ENCODE results near the gene MYCN. TPM values are rescaled to one million over a fixed set of nuclear protein-coding genes. Genes with fewer than 3 reads are reported as not detected.

MYCN gene
- total RNA-seq, 6 donors from 2014 or later, result 0.20 to 0.67 (median 0.52) TPM; not detected in 3

DNA sequence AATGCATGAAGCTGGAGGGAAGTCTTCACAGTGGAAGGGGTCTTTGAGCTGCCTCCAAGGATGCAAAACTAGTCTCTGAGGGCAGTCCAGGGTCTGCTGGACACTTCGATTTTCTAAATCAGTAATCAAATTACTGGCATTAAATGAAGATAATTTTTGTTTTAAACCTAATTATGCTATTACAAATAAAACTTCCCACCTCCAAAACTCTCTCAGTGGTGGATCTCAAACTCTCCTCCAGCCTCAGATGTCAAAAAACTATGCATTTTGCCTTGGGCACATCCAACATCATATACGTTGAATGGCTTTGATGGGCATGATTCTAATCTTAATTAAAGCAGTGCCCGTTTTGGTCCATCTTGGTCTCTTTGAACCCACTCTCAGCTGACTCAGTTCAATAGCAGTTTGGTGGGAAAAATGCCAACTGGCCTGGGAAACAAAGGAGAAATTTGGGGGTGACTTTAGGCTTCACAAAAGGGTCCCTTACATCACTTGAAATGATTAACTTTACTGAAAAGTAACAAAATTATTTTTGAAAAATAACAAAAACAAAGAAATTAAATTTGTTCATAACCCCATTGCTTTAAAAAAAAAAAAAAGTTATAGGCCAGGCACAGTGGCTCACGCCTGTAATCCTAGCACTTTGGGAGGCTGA, 5.9 kb upstream of the MYCN start:
- Histone ChIP-seq H3K36me3 (no peaks in the 10 kb centered on the region), H3K4me3 (no peak overlapping the region), H3K9me3 (no peaks in the 10 kb centered on the region), H3K27ac (no peak overlapping the region), H3K27me3 (peaks cover 0 to 2% (median 0%) of the 10 kb centered on the region in 4 donors), H3K4me1 (peaks cover 1 to 3% (median 2%) of the 10 kb centered on the region in 4 donors)
- ATAC-seq (ENCODE audit: low FRiP score in 2 of 2) (no peak), DNase-seq (no peak)
- TF ChIP-seq POLR2AphosphoS5 (IDR thresholded peaks at IDR 0.05) (no peak), POLR2A (IDR thresholded peaks at IDR 0.05) (no peak), EP300 (IDR thresholded peaks at IDR 0.05) (no peak)
- TF ChIP-seq, protein P1, sequence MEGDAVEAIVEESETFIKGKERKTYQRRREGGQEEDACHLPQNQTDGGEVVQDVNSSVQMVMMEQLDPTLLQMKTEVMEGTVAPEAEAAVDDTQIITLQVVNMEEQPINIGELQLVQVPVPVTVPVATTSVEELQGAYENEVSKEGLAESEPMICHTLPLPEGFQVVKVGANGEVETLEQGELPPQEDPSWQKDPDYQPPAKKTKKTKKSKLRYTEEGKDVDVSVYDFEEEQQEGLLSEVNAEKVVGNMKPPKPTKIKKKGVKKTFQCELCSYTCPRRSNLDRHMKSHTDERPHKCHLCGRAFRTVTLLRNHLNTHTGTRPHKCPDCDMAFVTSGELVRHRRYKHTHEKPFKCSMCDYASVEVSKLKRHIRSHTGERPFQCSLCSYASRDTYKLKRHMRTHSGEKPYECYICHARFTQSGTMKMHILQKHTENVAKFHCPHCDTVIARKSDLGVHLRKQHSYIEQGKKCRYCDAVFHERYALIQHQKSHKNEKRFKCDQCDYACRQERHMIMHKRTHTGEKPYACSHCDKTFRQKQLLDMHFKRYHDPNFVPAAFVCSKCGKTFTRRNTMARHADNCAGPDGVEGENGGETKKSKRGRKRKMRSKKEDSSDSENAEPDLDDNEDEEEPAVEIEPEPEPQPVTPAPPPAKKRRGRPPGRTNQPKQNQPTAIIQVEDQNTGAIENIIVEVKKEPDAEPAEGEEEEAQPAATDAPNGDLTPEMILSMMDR (IDR thresholded peaks at IDR 0.05), result no peak
- WGBS, 2 donors, result 89% methylated on average over 4 of the region's 4 CpGs

- Histone ChIP-seq H3K27me3 (peaks cover 0 to 5% (median 1%) of the 10 kb centered on the region in 4 donors), H3K4me3 (no peak overlapping the region), H3K4me1 (peaks cover 8 to 11% (median 10%) of the 10 kb centered on the region in 4 donors), H3K36me3 (no peaks in the 10 kb centered on the region), H3K27ac (no peak overlapping the region), H3K9me3 (no peaks in the 10 kb centered on the region)
- WGBS, 2 donors, result 93 to 98% methylated on average over 6 of the region's 6 CpGs
- no peak for TF ChIP-seq EP300 (IDR thresholded peaks at IDR 0.05)
- no peak for TF ChIP-seq POLR2AphosphoS5 (IDR thresholded peaks at IDR 0.05)
- TF ChIP-seq, protein P1 (IDR thresholded peaks at IDR 0.05), result no peak
- no peak for TF ChIP-seq POLR2A (IDR thresholded peaks at IDR 0.05)
- DNase-seq, result no peak
- ATAC-seq (ENCODE audit: low FRiP score in 2 of 2), result no peak
Observed at GRCh38 chr2:15935189-15935588, 5.2 kb upstream of the MYCN start.

GRCh38 chr2:15935675-15936074, 4.7 kb upstream of the MYCN start:
- TF ChIP-seq EP300 (IDR thresholded peaks at IDR 0.05) (no peak), POLR2AphosphoS5 (IDR thresholded peaks at IDR 0.05) (no peak), POLR2A (IDR thresholded peaks at IDR 0.05) (no peak)
- TF ChIP-seq, protein P1 (IDR thresholded peaks at IDR 0.05), result no peak
- Histone ChIP-seq H3K4me3 (no peak overlapping the region), H3K4me1 (peaks cover 12 to 16% (median 15%) of the 10 kb centered on the region in 4 donors), H3K36me3 (no peaks in the 10 kb centered on the region), H3K9me3 (no peaks in the 10 kb centered on the region), H3K27ac (no peak overlapping the region), H3K27me3 (peaks cover 0 to 10% (median 4%) of the 10 kb centered on the region in 4 donors)
- WGBS, 2 donors, result 86 to 95% methylated on average over 4 of the region's 4 CpGs
- no peak for DNase-seq
- no peak for ATAC-seq (ENCODE audit: low FRiP score in 2 of 2)

GRCh38 chr2:15936277-15937104, 3.9 kb upstream of the MYCN start:
- Histone ChIP-seq H3K9me3 (no peaks in the 10 kb centered on the region), H3K36me3 (no peaks in the 10 kb centered on the region), H3K27ac (no peak overlapping the region), H3K27me3 (peaks cover 0 to 18% (median 8%) of the 10 kb centered on the region in 4 donors), H3K4me3 (no peak overlapping the region), H3K4me1 (peaks cover 21 to 23% (median 23%) of the 10 kb centered on the region in 4 donors)
- DNase-seq (no peak), ATAC-seq (ENCODE audit: low FRiP score in 2 of 2) (no peak)
- WGBS, 2 donors, result 84 to 90% methylated on average over 5 of the region's 5 CpGs
- TF ChIP-seq POLR2A (IDR thresholded peaks at IDR 0.05) (no peak), POLR2AphosphoS5 (IDR thresholded peaks at IDR 0.05) (no peak), EP300 (IDR thresholded peaks at IDR 0.05) (no peak)
- TF ChIP-seq, protein P1 (IDR thresholded peaks at IDR 0.05), result no peak
